ENCODE measurements around the gene OR52E6. TPM values are rescaled to one million over a fixed set of nuclear protein-coding genes. Genes with fewer than 3 reads are reported as not detected.

Gene OR52E6
- total RNA-seq, 4 donors from 2014 or later, result not detected

- intact Hi-C loops (cut with DNase I; ENCODE audit: low total_unique reads), result no loop called here
- TF ChIP-seq POLR2A (IDR thresholded peaks at IDR 0.05) (no peak), CTCF (IDR thresholded peaks at IDR 0.05) (no peak)
Measured at GRCh38 chr11:5878564-5878963, 36.9 kb upstream of the OR52E6 start.

GRCh38 chr11:5865826-5866225, 24.1 kb upstream of the OR52E6 start:
- intact Hi-C loops (cut with DNase I; ENCODE audit: low total_unique reads), result no loop called here

More at GRCh38 chr11:5878564-5878963, 36.9 kb upstream of the OR52E6 start:
- WGBS, 2 donors, result 39 to 44% methylated on average over 2 of the region's 2 CpGs
- H3K4me3 ChIP-seq (ENCODE audit: low read depth, poor library complexity, severe bottlenecking), result no peak overlapping the region
- no peak for DNase-seq (ENCODE audit: low spot score in 2 of 2)

GRCh38 chr11:5857590-5857989, 15.9 kb upstream of the OR52E6 start, which contains the start of gene OR52E8:
TSS of gene OR52E8 (minus strand) at chr11:5857690. CDS start at chr11:5857690, 0 bp downstream.
- intact Hi-C loops (cut with DNase I; ENCODE audit: low total_unique reads), result no loop called here
- no peak for DNase-seq (ENCODE audit: low spot score in 2 of 2)
- no peak within 1 kb of the TSS for H3K4me3 ChIP-seq (ENCODE audit: low read depth, poor library complexity, severe bottlenecking)
- WGBS, 2 donors, result 86 to 94% methylated on average over 3 of the region's 3 CpGs
- TF ChIP-seq POLR2A (IDR thresholded peaks at IDR 0.05), result no peak
- no peak for TF ChIP-seq CTCF (IDR thresholded peaks at IDR 0.05)

More at GRCh38 chr11:5865826-5866225, 24.1 kb upstream of the OR52E6 start:
- no peak for TF ChIP-seq POLR2A (IDR thresholded peaks at IDR 0.05)
- no peak for TF ChIP-seq CTCF (IDR thresholded peaks at IDR 0.05)
- no peak overlapping the region for H3K4me3 ChIP-seq (ENCODE audit: low read depth, poor library complexity, severe bottlenecking)
- no peak for DNase-seq (ENCODE audit: low spot score in 2 of 2)
- 71 to 83% methylated on average over 2 of the region's 2 CpGs for WGBS, 2 donors

GRCh38 chr11:5851002-5851401, 9.3 kb upstream of the OR52E6 start:
- 96 to 97% methylated on average over 1 of the region's 1 CpG for WGBS, 2 donors
- TF ChIP-seq POLR2A (IDR thresholded peaks at IDR 0.05) (no peak), CTCF (IDR thresholded peaks at IDR 0.05) (no peak)
- intact Hi-C loops (cut with DNase I; ENCODE audit: low total_unique reads), result no loop called here
- DNase-seq (ENCODE audit: low spot score in 2 of 2), result no peak
- H3K4me3 ChIP-seq (ENCODE audit: low read depth, poor library complexity, severe bottlenecking), result no peak overlapping the region

GRCh38 chr11:5847711-5848110, 6.0 kb upstream of the OR52E6 start:
- DNase-seq (ENCODE audit: low spot score in 2 of 2), result no peak
- TF ChIP-seq CTCF (IDR thresholded peaks at IDR 0.05) (no peak), POLR2A (IDR thresholded peaks at IDR 0.05) (no peak)
- no peak overlapping the region for H3K4me3 ChIP-seq (ENCODE audit: low read depth, poor library complexity, severe bottlenecking)
- intact Hi-C loops (cut with DNase I; ENCODE audit: low total_unique reads), result no loop called here

- no peak for TF ChIP-seq POLR2A (IDR thresholded peaks at IDR 0.05)
- TF ChIP-seq CTCF (IDR thresholded peaks at IDR 0.05), result no peak
- DNase-seq (ENCODE audit: low spot score in 2 of 2), result no peak
- 44 to 47% methylated on average over 1 of the region's 1 CpG for WGBS, 2 donors
- intact Hi-C loops (cut with DNase I; ENCODE audit: low total_unique reads), result no loop called here
- H3K4me3 ChIP-seq (ENCODE audit: low read depth, poor library complexity, severe bottlenecking), result no peak overlapping the region
Measured at GRCh38 chr11:5846701-5847100, 5.0 kb upstream of the OR52E6 start.
